MM.1S (cell line): ENCODE measurements around the gene SPDYE4.

Source experiments
- EZH2phosphoT487 ChIP-seq: fragments of 300-600 bp; sonication (generic); IDR thresholded peaks from 2 replicates; pipeline ENCODE4 v1.6.1; 2018; ENCODE audit warnings: antibody characterized with exemption, low read length
- TF ChIP-seq, protein P1 (sequence below): fragments of 300-600 bp; sonication (generic); IDR thresholded peaks from 2 replicates; pipeline ENCODE4 v1.5.1; 2016; ENCODE audit warnings: antibody characterized with exemption, low read length, mixed read lengths

DNA sequence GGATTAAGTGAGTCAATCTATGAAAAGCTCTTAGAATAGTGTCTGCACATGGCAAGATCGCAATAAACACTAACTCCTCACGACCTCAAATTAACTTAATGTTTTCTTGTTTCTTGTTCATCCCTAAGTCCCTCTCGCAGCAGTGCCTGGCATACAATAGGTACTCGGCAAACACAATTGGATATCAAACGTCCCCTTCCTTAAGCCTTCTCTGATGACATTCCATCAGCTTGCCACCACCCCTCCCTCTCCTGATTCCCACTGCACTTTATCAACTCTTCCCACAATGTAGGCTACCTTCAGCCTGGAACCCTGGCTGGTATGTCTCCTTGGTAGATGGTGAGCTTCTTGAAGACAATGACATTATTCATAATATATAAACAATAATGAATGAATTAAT, 47.1 kb downstream of the SPDYE4 start:
- TF ChIP-seq, protein P1, sequence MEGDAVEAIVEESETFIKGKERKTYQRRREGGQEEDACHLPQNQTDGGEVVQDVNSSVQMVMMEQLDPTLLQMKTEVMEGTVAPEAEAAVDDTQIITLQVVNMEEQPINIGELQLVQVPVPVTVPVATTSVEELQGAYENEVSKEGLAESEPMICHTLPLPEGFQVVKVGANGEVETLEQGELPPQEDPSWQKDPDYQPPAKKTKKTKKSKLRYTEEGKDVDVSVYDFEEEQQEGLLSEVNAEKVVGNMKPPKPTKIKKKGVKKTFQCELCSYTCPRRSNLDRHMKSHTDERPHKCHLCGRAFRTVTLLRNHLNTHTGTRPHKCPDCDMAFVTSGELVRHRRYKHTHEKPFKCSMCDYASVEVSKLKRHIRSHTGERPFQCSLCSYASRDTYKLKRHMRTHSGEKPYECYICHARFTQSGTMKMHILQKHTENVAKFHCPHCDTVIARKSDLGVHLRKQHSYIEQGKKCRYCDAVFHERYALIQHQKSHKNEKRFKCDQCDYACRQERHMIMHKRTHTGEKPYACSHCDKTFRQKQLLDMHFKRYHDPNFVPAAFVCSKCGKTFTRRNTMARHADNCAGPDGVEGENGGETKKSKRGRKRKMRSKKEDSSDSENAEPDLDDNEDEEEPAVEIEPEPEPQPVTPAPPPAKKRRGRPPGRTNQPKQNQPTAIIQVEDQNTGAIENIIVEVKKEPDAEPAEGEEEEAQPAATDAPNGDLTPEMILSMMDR: no peak
- TF ChIP-seq EZH2phosphoT487: no peak
